K562 (cell line): Measurements from ENCODE around the gene FMO2. TPM values are rescaled to one million over a fixed set of nuclear protein-coding genes. Genes with fewer than 3 reads are reported as not detected.

Experiments
- ATAC-seq: fragments of 200-7000 bp; cut with Tn5 transposase; 3 replicates; pipeline ENCODE4 v1.9.1; 2020; ENCODE audit warnings: moderate library complexity
- BruUV-seq: library from RNA; stranded (reverse); fragments of 400-500 nt; replicated peaks from 2 replicates; lab custom pipeline; 2021; lab: Mats Ljungman, UMichigan
- CTCF ChIA-PET: fragments of 300-600 bp; formaldehyde crosslinking; extraction: SDS; loops from one replicate; lab custom pipeline; 2021; ENCODE audit warnings: low intra/inter-chr PET ratio; lab: Yijun Ruan, JAX
- POLR2A ChIA-PET: fragments of 300-600, 350-650 bp; sonication (Branson Sonifier 250); formaldehyde crosslinking; extraction: SDS; loops from one replicate; lab custom pipeline; 2021; ENCODE audit warnings: antibody characterized with exemption, inconsistent platforms; lab: Yijun Ruan, JAX
- DNase-seq, 4 experiments: peaks; one replicate each; pipeline versions ENCODE4 v3.0.0 to v3.0.0-alpha.2; 2011 to 2018; ENCODE audit warnings: low spot score in 3 of 4, mixed read lengths in 3 of 4; ENCODE audit errors: extremely low read depth in 1 of 4
- FAIRE-seq: peaks from 2 replicates; lab custom pipeline; 2011; peaks lifted over from hg19 to GRCh38; lab: Jason Lieb, UNC
- H2AFZ ChIP-seq: 2 replicates; pipeline ENCODE4 v1.6.0; 2011; ENCODE audit warnings: low read depth, low read length, control low read depth, inconsistent platforms
- H3K27ac ChIP-seq: fragments of 200-600 bp; 3 replicates; pipeline ENCODE4 v1.8.0; 2011; ENCODE audit warnings: low read depth, mild to moderate bottlenecking, control low read depth, inconsistent platforms, low read length, moderate library complexity, mixed read lengths; ENCODE audit errors: extremely low read depth
- H3K27me3 ChIP-seq, 2 experiments: fragments of 300-600 bp in 1 of 2; 2 replicates in 1 of 2; 3 replicates in 1 of 2; pipeline versions ENCODE4 v1.6.0 to v1.8.0; 2011; ENCODE audit warnings: inconsistent platforms in 2 of 2, low read length in 2 of 2, mild to moderate bottlenecking in 1 of 2, mixed read lengths in 1 of 2, moderate library complexity in 1 of 2; ENCODE audit not compliant: control insufficient read depth in 2 of 2, insufficient read depth in 2 of 2
- H3K36me3 ChIP-seq: fragments of 300-600 bp; 3 replicates; pipeline ENCODE4 v1.8.0; 2011; ENCODE audit warnings: mild to moderate bottlenecking, low read length, inconsistent platforms; ENCODE audit not compliant: control insufficient read depth, insufficient read depth
- H3K4me1 ChIP-seq, 2 experiments: fragments of 200-600 bp in 1 of 2; replicated peaks in 1 of 2; 2 replicates in 1 of 2; 3 replicates in 1 of 2; pipeline versions ENCODE4 v1.5.1 to v1.8.0; 2011; ENCODE audit warnings: inconsistent platforms in 2 of 2, low read length in 2 of 2, mild to moderate bottlenecking in 1 of 2, mixed read lengths in 1 of 2, moderate library complexity in 1 of 2; ENCODE audit not compliant: control insufficient read depth in 2 of 2, insufficient read depth in 2 of 2
- H3K4me2 ChIP-seq: 2 replicates; pipeline ENCODE4 v1.6.1; 2011; ENCODE audit warnings: low read length, control low read depth, inconsistent platforms, mixed read lengths; ENCODE audit not compliant: insufficient read depth
- H3K4me3 ChIP-seq: fragments of 200-600 bp; sonication (generic), shearing (Covaris generic); 2 replicates; pipeline ENCODE4 v1.5.1; 2016; ENCODE audit warnings: control low read depth, inconsistent platforms
- H3K79me2 ChIP-seq: fragments of 200-600 bp; 3 replicates; pipeline ENCODE4 v1.8.0; 2011; ENCODE audit warnings: low read length, inconsistent platforms; ENCODE audit not compliant: control insufficient read depth, insufficient read depth
- H3K9ac ChIP-seq, 2 experiments: 2 replicates each; pipeline versions ENCODE4 v1.6.0 to v1.6.1; 2011; ENCODE audit warnings: low read depth in 2 of 2, low read length in 2 of 2, control low read depth in 1 of 2, inconsistent platforms in 1 of 2, mild to moderate bottlenecking in 1 of 2, mixed read lengths in 1 of 2; ENCODE audit not compliant: insufficient read depth in 1 of 2
- H3K9me1 ChIP-seq: one replicate; pipeline ENCODE4 v1.6.0; 2011; ENCODE audit warnings: inconsistent platforms, mild to moderate bottlenecking, low read length, moderate library complexity; ENCODE audit not compliant: control insufficient read depth, insufficient read depth
- H3K9me3 ChIP-seq: replicated peaks from 2 replicates; pipeline ENCODE4 v1.5.1; 2011; ENCODE audit warnings: low read depth, low read length, inconsistent platforms; ENCODE audit not compliant: control insufficient read depth, insufficient read depth
- H4K20me1 ChIP-seq: replicated peaks from 2 replicates; pipeline ENCODE4 v1.6.1; 2011; ENCODE audit warnings: low read length, inconsistent platforms, mixed read lengths; ENCODE audit not compliant: control insufficient read depth, insufficient read depth
- CBX2 ChIP-seq: fragments of 200-600 bp; sonication (generic); IDR thresholded peaks from one replicate; pipeline ENCODE4 v1.6.1; 2012; ENCODE audit warnings: mild to moderate bottlenecking, low read length, inconsistent platforms; ENCODE audit not compliant: insufficient read depth, poor library complexity, severe bottlenecking
- CHCHD3 ChIP-seq: fragments of 250-450 bp; sonication (Bioruptor Pico); IDR thresholded peaks from 2 replicates; pipeline ENCODE4 v2.1.2; 2022; ENCODE audit warnings: mild to moderate bottlenecking
- FOXJ3 ChIP-seq: sonication (generic); formaldehyde crosslinking; IDR thresholded peaks from 2 replicates; pipeline ENCODE4 v1.4.0; 2020; ENCODE audit warnings: mild to moderate bottlenecking, missing genetic modification reagents
- IRF2 ChIP-seq: sonication (generic); formaldehyde crosslinking; IDR thresholded peaks from 2 replicates; pipeline ENCODE4 v1.8.1; 2022; ENCODE audit warnings: mild to moderate bottlenecking, missing genetic modification reagents
- NFRKB ChIP-seq: fragments of 450-650 bp; IDR thresholded peaks from 2 replicates; pipeline ENCODE4 v1.6.1; 2016; ENCODE audit warnings: low read depth
- PHTF2 ChIP-seq: fragments of 250-450 bp; sonication (Bioruptor Pico); IDR thresholded peaks from 2 replicates; pipeline ENCODE4 v1.5.0; 2021; ENCODE audit warnings: mild to moderate bottlenecking
- SIRT6 ChIP-seq: IDR thresholded peaks from one replicate; pipeline ENCODE4 v1.6.1; 2012; ENCODE audit warnings: low read depth, mild to moderate bottlenecking, control low read depth, inconsistent platforms, low read length, moderate library complexity
- SREBF1 ChIP-seq: fragments of 150-350 bp; IDR thresholded peaks from 2 replicates; pipeline ENCODE4 v1.6.1; 2014; ENCODE audit warnings: antibody characterized with exemption, low read depth, low read length, borderline replicate concordance
- TAF7 ChIP-seq: fragments of 450-650 bp; IDR thresholded peaks from 2 replicates; pipeline ENCODE4 v1.6.1; 2016; ENCODE audit warnings: missing genetic modification characterization, missing compliant biosample characterization
- TFAM ChIP-seq: fragments of 250-450 bp; sonication (Bioruptor Pico); conservative IDR thresholded peaks from 2 replicates; pipeline ENCODE4 v1.5.0; 2021; ENCODE audit warnings: mild to moderate bottlenecking, moderate library complexity
- ZKSCAN8 ChIP-seq: fragments of 200-800 bp; sonication (Bioruptor generic); IDR thresholded peaks from 2 replicates; pipeline ENCODE4 v1.6.1; 2016; ENCODE audit warnings: missing genetic modification characterization, missing compliant biosample characterization
- ZNF282 ChIP-seq: sonication (generic); formaldehyde crosslinking; IDR thresholded peaks from 2 replicates; pipeline ENCODE4 v1.8.1; 2023; ENCODE audit warnings: missing genetic modification reagents
- ZNF384 ChIP-seq: IDR thresholded peaks from 2 replicates; pipeline ENCODE4 v1.6.1; 2012; ENCODE audit warnings: low read depth, low read length, improper control_type of control experiment
- WGBS: fragments of 100-300 bp; shearing (Covaris generic); methylation state at CpG from one replicate; pipeline ENCODE4 v1.1.6; 2016; ENCODE audit warnings: low coverage, mixed read lengths; ENCODE audit not compliant: insufficient coverage; ENCODE audit errors: missing lambda C conversion rate; 5-methylcytosine and 5-hydroxymethylcytosine counted together
- in situ Hi-C: fragments of 300-500 bp; cut with MboI; formaldehyde crosslinking; loops from 4 replicates; pipeline ENCODE4 v1.15.0; 2018; ENCODE audit warnings: inconsistent platforms, mixed read lengths
- intact Hi-C: fragments of 100-400 bp; cut with micrococcal nuclease; formaldehyde crosslinking; loops from 2 replicates; pipeline ENCODE4 v1.14.2; 2022
- polyA plus RNA-seq, 8 experiments: library from polyadenylated mRNA; depleted of rRNA in 4 of 8; stranded (reverse) in 5 of 8; unstranded in 3 of 8; fragments of >200 nt; fragmentation: Nextera tagmentation in 2 of 8; fragmentation: Illumina TruSeq in 1 of 8; extraction: Ambion mirVana in 2 of 8; extraction: Trizol in 1 of 8; gene quantifications; 2 replicates each; pipeline versions ENCODE4 v1.2.1 to v1.2.3, GENCODE V29; 2011 to 2014; ENCODE audit warnings: inconsistent platforms in 1 of 8, missing spikeins in 1 of 8
- total RNA-seq, 7 experiments: library from RNA; depleted of rRNA in 6 of 7; stranded (reverse); fragments of >200 nt in 6 of 7; fragmentation: Illumina TruSeq in 2 of 7; extraction: Trizol in 2 of 7; gene quantifications; 2 replicates each; pipeline versions ENCODE4 v1.2.1 to v1.2.3, GENCODE V29; 2011 to 2021; ENCODE audit warnings: low replicate concordance in 1 of 7
- TF ChIP-seq, protein P1 (sequence below): sonication (generic); formaldehyde crosslinking; IDR thresholded peaks from 2 replicates; pipeline ENCODE4 v1.8.1; 2023; ENCODE audit warnings: mild to moderate bottlenecking, missing genetic modification reagents
- TF ChIP-seq, protein P2 (sequence below), 3 experiments: IDR thresholded peaks in 2 of 3; conservative IDR thresholded peaks in 1 of 3; 2 replicates each; pipeline ENCODE4 v1.5.1; 2011 to 2012; ENCODE audit warnings: low read length in 3 of 3, mild to moderate bottlenecking in 3 of 3, control low read depth in 2 of 3, improper control_type of control experiment in 1 of 3, inconsistent platforms in 1 of 3, low read depth in 1 of 3, mixed read lengths in 1 of 3, moderate library complexity in 1 of 3; ENCODE audit not compliant: insufficient read depth in 2 of 3
- TF ChIP-seq, protein P3 (sequence below): fragments of 250-450 bp; sonication (Bioruptor Pico); IDR thresholded peaks from 2 replicates; pipeline ENCODE4 v1.4.0; 2020
- TF ChIP-seq, protein P4 (sequence below): fragments of 150-350 bp; IDR thresholded peaks from 2 replicates; pipeline ENCODE4 v1.6.1; 2014; ENCODE audit warnings: low read depth, mild to moderate bottlenecking, low read length, borderline replicate concordance

The FMO2 gene
- total and polyA plus RNA-seq, 9 of the 15 experiments (the other 6 are each of a cell fraction or from before 2014, with no cell fraction given) = not detected

DNA sequence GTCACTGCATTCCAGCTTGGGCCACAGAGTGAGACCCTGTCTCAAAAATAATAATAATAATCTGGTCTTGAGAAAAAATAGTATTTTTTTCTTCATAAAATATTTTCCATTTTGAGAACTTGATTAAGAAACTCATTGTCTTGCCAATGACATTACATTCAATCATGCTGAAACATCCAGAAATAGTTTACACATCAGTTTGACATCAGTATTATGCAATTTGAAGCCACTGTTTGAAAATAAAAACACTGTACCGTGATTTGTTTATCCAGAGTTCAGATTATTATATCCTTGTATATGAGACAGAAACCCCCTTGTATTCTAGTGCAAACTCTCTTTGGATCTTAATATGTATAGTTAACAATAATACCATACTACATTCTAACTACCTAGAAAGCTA lies 6.9 kb downstream of the FMO2 start:
- Histone ChIP-seq H3K79me2 (no peaks in the 10 kb centered on the region), H3K9ac (no peak overlapping the region), H3K36me3 (no peaks in the 10 kb centered on the region), H3K4me3 (no peak overlapping the region), H3K27ac (no peak overlapping the region), H3K9me3 (no peaks in the 10 kb centered on the region), H3K4me1 (no peaks in the 10 kb centered on the region), H3K27me3 (no peaks in the 10 kb centered on the region), H2AFZ (no peak overlapping the region), H3K4me2 (no peak overlapping the region), H4K20me1 (no peaks in the 10 kb centered on the region), H3K9me1 (no peaks in the 10 kb centered on the region)
- 0% methylated on average over 1 of the region's 1 CpG for WGBS
- FAIRE-seq (no peak), DNase-seq (no peak), ATAC-seq (no peak)
- ChIA-PET CTCF (no interaction called here), POLR2A (interaction anchor here (0.6 kb wide), 1 partner anchor 96 kb away, joined by 3 read pairs; no protein-coding TSS in a partner anchor)
- intact Hi-C loops (no loop called here), in situ Hi-C loops (no loop called here)
- BruUV-seq = no TSS peak
- TF ChIP-seq ZKSCAN8 (CRISPR knock-in tag) = no peak
- TF ChIP-seq, protein P1, sequence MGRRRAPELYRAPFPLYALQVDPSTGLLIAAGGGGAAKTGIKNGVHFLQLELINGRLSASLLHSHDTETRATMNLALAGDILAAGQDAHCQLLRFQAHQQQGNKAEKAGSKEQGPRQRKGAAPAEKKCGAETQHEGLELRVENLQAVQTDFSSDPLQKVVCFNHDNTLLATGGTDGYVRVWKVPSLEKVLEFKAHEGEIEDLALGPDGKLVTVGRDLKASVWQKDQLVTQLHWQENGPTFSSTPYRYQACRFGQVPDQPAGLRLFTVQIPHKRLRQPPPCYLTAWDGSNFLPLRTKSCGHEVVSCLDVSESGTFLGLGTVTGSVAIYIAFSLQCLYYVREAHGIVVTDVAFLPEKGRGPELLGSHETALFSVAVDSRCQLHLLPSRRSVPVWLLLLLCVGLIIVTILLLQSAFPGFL (CRISPR knock-in tag) = no peak
- TF ChIP-seq, protein P2, sequence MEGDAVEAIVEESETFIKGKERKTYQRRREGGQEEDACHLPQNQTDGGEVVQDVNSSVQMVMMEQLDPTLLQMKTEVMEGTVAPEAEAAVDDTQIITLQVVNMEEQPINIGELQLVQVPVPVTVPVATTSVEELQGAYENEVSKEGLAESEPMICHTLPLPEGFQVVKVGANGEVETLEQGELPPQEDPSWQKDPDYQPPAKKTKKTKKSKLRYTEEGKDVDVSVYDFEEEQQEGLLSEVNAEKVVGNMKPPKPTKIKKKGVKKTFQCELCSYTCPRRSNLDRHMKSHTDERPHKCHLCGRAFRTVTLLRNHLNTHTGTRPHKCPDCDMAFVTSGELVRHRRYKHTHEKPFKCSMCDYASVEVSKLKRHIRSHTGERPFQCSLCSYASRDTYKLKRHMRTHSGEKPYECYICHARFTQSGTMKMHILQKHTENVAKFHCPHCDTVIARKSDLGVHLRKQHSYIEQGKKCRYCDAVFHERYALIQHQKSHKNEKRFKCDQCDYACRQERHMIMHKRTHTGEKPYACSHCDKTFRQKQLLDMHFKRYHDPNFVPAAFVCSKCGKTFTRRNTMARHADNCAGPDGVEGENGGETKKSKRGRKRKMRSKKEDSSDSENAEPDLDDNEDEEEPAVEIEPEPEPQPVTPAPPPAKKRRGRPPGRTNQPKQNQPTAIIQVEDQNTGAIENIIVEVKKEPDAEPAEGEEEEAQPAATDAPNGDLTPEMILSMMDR (IDR thresholded peaks at IDR 0.05 in 2 of 3, conservative IDR thresholded peaks at IDR 0.05 in 1 of 3; ENCODE audit: insufficient read depth in 2 of 3, low read depth in 1 of 3, low read length in 3 of 3) = no peak
- TF ChIP-seq ZNF384 = no peak
- TF ChIP-seq FOXJ3 (CRISPR knock-in tag) = no peak
- TF ChIP-seq CBX2 = no peak
- no peak for TF ChIP-seq TFAM (CRISPR knock-in tag)
- no peak for TF ChIP-seq CHCHD3
- no peak for TF ChIP-seq PHTF2 (CRISPR knock-in tag)
- no peak for TF ChIP-seq IRF2 (CRISPR knock-in tag)
- no peak for TF ChIP-seq ZNF282
- TF ChIP-seq, protein P3, sequence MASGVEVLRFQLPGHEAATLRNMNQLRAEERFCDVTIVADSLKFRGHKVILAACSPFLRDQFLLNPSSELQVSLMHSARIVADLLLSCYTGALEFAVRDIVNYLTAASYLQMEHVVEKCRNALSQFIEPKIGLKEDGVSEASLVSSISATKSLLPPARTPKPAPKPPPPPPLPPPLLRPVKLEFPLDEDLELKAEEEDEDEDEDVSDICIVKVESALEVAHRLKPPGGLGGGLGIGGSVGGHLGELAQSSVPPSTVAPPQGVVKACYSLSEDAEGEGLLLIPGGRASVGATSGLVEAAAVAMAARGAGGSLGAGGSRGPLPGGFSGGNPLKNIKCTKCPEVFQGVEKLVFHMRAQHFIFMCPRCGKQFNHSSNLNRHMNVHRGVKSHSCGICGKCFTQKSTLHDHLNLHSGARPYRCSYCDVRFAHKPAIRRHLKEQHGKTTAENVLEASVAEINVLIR (CRISPR knock-in tag) = no peak
- TF ChIP-seq SIRT6 = no peak
- TF ChIP-seq TAF7 (tag) = no peak
- TF ChIP-seq, protein P4, sequence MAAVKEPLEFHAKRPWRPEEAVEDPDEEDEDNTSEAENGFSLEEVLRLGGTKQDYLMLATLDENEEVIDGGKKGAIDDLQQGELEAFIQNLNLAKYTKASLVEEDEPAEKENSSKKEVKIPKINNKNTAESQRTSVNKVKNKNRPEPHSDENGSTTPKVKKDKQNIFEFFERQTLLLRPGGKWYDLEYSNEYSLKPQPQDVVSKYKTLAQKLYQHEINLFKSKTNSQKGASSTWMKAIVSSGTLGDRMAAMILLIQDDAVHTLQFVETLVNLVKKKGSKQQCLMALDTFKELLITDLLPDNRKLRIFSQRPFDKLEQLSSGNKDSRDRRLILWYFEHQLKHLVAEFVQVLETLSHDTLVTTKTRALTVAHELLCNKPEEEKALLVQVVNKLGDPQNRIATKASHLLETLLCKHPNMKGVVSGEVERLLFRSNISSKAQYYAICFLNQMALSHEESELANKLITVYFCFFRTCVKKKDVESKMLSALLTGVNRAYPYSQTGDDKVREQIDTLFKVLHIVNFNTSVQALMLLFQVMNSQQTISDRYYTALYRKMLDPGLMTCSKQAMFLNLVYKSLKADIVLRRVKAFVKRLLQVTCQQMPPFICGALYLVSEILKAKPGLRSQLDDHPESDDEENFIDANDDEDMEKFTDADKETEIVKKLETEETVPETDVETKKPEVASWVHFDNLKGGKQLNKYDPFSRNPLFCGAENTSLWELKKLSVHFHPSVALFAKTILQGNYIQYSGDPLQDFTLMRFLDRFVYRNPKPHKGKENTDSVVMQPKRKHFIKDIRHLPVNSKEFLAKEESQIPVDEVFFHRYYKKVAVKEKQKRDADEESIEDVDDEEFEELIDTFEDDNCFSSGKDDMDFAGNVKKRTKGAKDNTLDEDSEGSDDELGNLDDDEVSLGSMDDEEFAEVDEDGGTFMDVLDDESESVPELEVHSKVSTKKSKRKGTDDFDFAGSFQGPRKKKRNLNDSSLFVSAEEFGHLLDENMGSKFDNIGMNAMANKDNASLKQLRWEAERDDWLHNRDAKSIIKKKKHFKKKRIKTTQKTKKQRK = no peak
- TF ChIP-seq SREBF1 = no peak
- no peak for TF ChIP-seq NFRKB
